HepG2 (cell line): Measurements from ENCODE around the gene VPS25. TPM values are rescaled to one million over a fixed set of nuclear protein-coding genes. Genes with fewer than 3 reads are reported as not detected.

Experiments
- ARHGAP35 ChIP-seq: sonication (generic); formaldehyde crosslinking; IDR thresholded peaks from 2 replicates; pipeline ENCODE4 v1.9.0; 2022; ENCODE audit warnings: mild to moderate bottlenecking, inconsistent platforms, moderate library complexity, missing genetic modification reagents, borderline replicate concordance
- ARNTL ChIP-seq: sonication (generic); formaldehyde crosslinking; IDR thresholded peaks from 2 replicates; pipeline ENCODE4 v1.4.0; 2020; ENCODE audit warnings: mild to moderate bottlenecking, missing genetic modification reagents
- EP300 ChIP-seq, 3 experiments: sonication (generic) in 1 of 3; formaldehyde crosslinking in 1 of 3; IDR thresholded peaks; 2 replicates each; pipeline versions ENCODE4 v1.5.1 to v1.6.1; 2011 to 2020; ENCODE audit warnings: low read depth in 2 of 3, low read length in 2 of 3, borderline replicate concordance in 1 of 3, improper control_type of control experiment in 1 of 3, mild to moderate bottlenecking in 1 of 3, missing genetic modification reagents in 1 of 3, moderate library complexity in 1 of 3
- GABPB1 ChIP-seq: IDR thresholded peaks from 2 replicates; pipeline ENCODE4 v1.6.1; 2016; ENCODE audit warnings: mild to moderate bottlenecking, missing genetic modification reagents, moderate library complexity, missing compliant biosample characterization
- HOXA3 ChIP-seq: sonication (generic); formaldehyde crosslinking; IDR thresholded peaks from 2 replicates; pipeline ENCODE4 v1.5.0; 2020; ENCODE audit warnings: missing genetic modification reagents
- IKZF1 ChIP-seq: fragments of 450-650 bp; IDR thresholded peaks from 2 replicates; pipeline ENCODE4 v1.7.1; 2016
- LCORL ChIP-seq, 2 experiments: fragments of 450-650 bp in 1 of 2; sonication (generic) in 1 of 2; formaldehyde crosslinking in 1 of 2; IDR thresholded peaks; 2 replicates each; pipeline versions ENCODE4 v1.5.0 to v1.6.1; 2017 to 2020; ENCODE audit warnings: antibody characterized with exemption in 1 of 2, missing genetic modification reagents in 1 of 2
- PHF5A ChIP-seq: IDR thresholded peaks from one replicate; pipeline ENCODE4 v1.6.1; 2018; ENCODE audit warnings: low read depth, missing genetic modification reagents; ENCODE audit not compliant: unreplicated experiment
- POLR2AphosphoS2 ChIP-seq: IDR thresholded peaks from 2 replicates; pipeline ENCODE4 v1.6.1; 2011; ENCODE audit warnings: low read depth, low read length, improper control_type of control experiment
- PRPF4 ChIP-seq: fragments of 200-400 bp; formaldehyde crosslinking; IDR thresholded peaks from 2 replicates; pipeline ENCODE4 v1.6.1; 2016; ENCODE audit warnings: low read length, low read depth; ENCODE audit not compliant: poor library complexity, severe bottlenecking
- RBM39 ChIP-seq: fragments of 200-400 bp; formaldehyde crosslinking; IDR thresholded peaks from one replicate; pipeline ENCODE4 v1.6.1; 2018; ENCODE audit warnings: antibody characterized with exemption, mild to moderate bottlenecking, low read depth, low read length; ENCODE audit not compliant: poor library complexity, severe bottlenecking
- RNF2 ChIP-seq: fragments of 450-650 bp; conservative IDR thresholded peaks from 2 replicates; pipeline ENCODE4 v1.6.1; 2016; ENCODE audit warnings: low read depth
- SAFB2 ChIP-seq: sonication (generic); formaldehyde crosslinking; IDR thresholded peaks from 2 replicates; pipeline ENCODE4 v1.5.1; 2020; ENCODE audit warnings: missing genetic modification reagents, low read depth, mild to moderate bottlenecking, borderline replicate concordance
- SRSF1 ChIP-seq: fragments of 200-400 bp; formaldehyde crosslinking; optimal IDR thresholded peaks from 2 replicates; pipeline ENCODE3; 2017; ENCODE audit warnings: mild to moderate bottlenecking, low read depth, low read length, moderate library complexity
- WIZ ChIP-seq: sonication (generic); formaldehyde crosslinking; IDR thresholded peaks from 2 replicates; pipeline ENCODE4 v1.5.1; 2020; ENCODE audit warnings: mild to moderate bottlenecking, missing genetic modification reagents
- ZC3H13 ChIP-seq: sonication (generic); formaldehyde crosslinking; IDR thresholded peaks from 2 replicates; pipeline ENCODE4 v1.8.1; 2023; ENCODE audit warnings: mild to moderate bottlenecking, missing genetic modification reagents, moderate library complexity
- ZNF282 ChIP-seq: fragments of 450-650 bp; IDR thresholded peaks from 2 replicates; pipeline ENCODE4 v1.6.1; 2018; ENCODE audit not compliant: partially characterized antibody
- ZNF431 ChIP-seq: sonication (generic); formaldehyde crosslinking; IDR thresholded peaks from 2 replicates; pipeline ENCODE4 v1.9.0; 2022; ENCODE audit warnings: missing genetic modification reagents, low read depth, mild to moderate bottlenecking, borderline replicate concordance
- ZNF546 ChIP-seq: sonication (generic); formaldehyde crosslinking; conservative IDR thresholded peaks from 2 replicates; pipeline ENCODE4 v1.8.1; 2023; ENCODE audit warnings: mild to moderate bottlenecking, missing genetic modification reagents
- ZNF549 ChIP-seq: sonication (generic); formaldehyde crosslinking; IDR thresholded peaks from 2 replicates; pipeline ENCODE4 v1.5.0; 2020; ENCODE audit warnings: missing genetic modification reagents
- ZNF639 ChIP-seq: conservative IDR thresholded peaks from 2 replicates; pipeline ENCODE4 v1.6.1; 2018; ENCODE audit warnings: missing genetic modification reagents
- ZNF646 ChIP-seq: sonication (generic); formaldehyde crosslinking; IDR thresholded peaks from 2 replicates; pipeline ENCODE4 v1.9.0; 2021; ENCODE audit warnings: mild to moderate bottlenecking, missing genetic modification reagents
- polyA plus RNA-seq, 8 experiments: library from polyadenylated mRNA; depleted of rRNA in 3 of 8; stranded (reverse) in 7 of 8; unstranded in 1 of 8; fragments of >200 nt; fragmentation: Illumina TruSeq in 4 of 8; extraction: Trizol in 4 of 8; gene quantifications; 2 replicates each; pipeline versions ENCODE4 v1.2.1 to v1.2.3, GENCODE V29; 2011 to 2016; ENCODE audit warnings: low read depth in 4 of 8, missing spikeins in 1 of 8, mixed read lengths in 1 of 8; ENCODE audit not compliant: insufficient read depth in 1 of 8
- total RNA-seq, 5 experiments: library from RNA; depleted of rRNA; stranded (reverse); fragments of >200 nt; fragmentation: Illumina TruSeq; extraction: Trizol; gene quantifications; 2 replicates each; pipeline ENCODE4 v1.2.3, GENCODE V29; 2016; ENCODE audit warnings: low read depth in 1 of 5

The VPS25 gene
- total and polyA plus RNA-seq, 2 of the 13 experiments (the other 11 are each of a cell fraction or from before 2014, with no cell fraction given) = 161 to 249 TPM

DNA sequence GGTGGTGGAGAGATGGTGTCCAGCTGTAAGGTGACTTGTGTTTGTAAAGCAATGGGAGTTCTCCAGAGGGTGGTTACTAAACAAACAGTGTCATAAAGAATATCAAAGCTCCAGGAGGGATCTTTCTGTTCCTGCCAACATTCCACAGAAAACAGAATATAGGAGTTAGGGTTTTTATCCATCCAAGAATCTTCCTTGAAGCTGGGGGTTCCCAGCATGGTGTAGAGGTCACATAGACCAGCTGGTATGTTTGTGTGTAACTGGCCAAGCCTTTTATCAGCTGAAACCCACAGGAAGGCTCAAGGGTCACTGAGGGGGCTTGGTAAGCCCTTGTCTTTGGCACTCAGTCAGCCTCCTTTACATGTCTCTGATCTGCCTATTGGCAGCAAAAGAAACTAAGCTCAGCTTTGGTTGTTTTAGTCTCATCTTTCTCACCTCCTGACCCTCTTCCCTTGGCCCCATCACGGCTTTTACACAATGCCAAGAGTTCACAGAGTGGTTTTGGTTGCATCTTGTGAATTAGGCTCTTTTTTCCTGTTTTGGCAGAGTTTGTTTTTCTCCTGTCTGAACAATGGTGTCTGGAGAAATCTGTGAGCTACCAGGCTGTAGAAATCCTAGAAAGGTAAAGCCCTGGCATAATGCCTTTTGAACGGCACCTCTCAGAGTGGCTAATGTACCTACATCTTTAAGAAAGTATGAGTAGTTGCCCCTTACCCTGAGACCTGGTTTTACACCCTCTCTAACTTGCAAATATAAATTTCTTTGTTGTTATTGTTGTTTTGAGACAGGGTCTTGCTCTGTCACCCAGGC is 30.0 kb downstream of the VPS25 start (continued):
- no peak for TF ChIP-seq RBM39
- no peak for TF ChIP-seq GABPB1 (CRISPR knock-in tag)
- TF ChIP-seq PHF5A = no peak
- TF ChIP-seq ZNF639 = no peak
- TF ChIP-seq ZC3H13 (CRISPR knock-in tag) = no peak
- no peak for TF ChIP-seq ZNF431
- no peak for TF ChIP-seq WIZ (CRISPR knock-in tag)
- no peak for TF ChIP-seq IKZF1
- no peak for TF ChIP-seq ARNTL (CRISPR knock-in tag)
- no peak for TF ChIP-seq ZNF282
- TF ChIP-seq EP300 (IDR thresholded peaks at IDR 0.05; ENCODE audit: low read depth in 2 of 2, low read length in 2 of 2) = peak in 1 of 2 experiments; percentile 57; a peak in 1 of 4 replicates
- TF ChIP-seq EP300 (CRISPR knock-in tag; IDR thresholded peaks at IDR 0.05; ENCODE audit: borderline replicate concordance) = no peak; the same call in 1 of the 2 replicates
- no peak for TF ChIP-seq SRSF1
- TF ChIP-seq PRPF4 = no peak
- no peak for TF ChIP-seq ZNF549
- TF ChIP-seq POLR2AphosphoS2 = no peak
- TF ChIP-seq ZNF646 (CRISPR knock-in tag) = no peak
- no peak for TF ChIP-seq ZNF546 (CRISPR knock-in tag)
- no peak for TF ChIP-seq RNF2
- TF ChIP-seq LCORL (IDR thresholded peaks at IDR 0.05) = no peak
- no peak for TF ChIP-seq LCORL (CRISPR knock-in tag; IDR thresholded peaks at IDR 0.05)
- TF ChIP-seq ARHGAP35 (CRISPR knock-in tag) = no peak
- TF ChIP-seq SAFB2 = no peak
- peak; percentile 80; the same call in 1 of the 2 replicates for TF ChIP-seq HOXA3
